Upper lobe of left lung (tissue), 4 donors: ENCODE data around the gene DHX57.

Experiments
- CTCF ChIP-seq, 6 experiments: fragments of 450-650 bp in 4 of 6; fragments of 200-600 bp in 2 of 6; sonication (generic) in 2 of 6; IDR thresholded peaks; one replicate each; pipeline ENCODE4 v1.5.1; 2016 to 2019; ENCODE audit warnings: antibody characterized with exemption in 6 of 6
- POLR2A ChIP-seq, 4 donors: fragments of 450-650 bp; IDR thresholded peaks; one replicate each; pipeline ENCODE4 v1.5.1; 2016 to 2017; ENCODE audit warnings: antibody characterized with exemption in 4 of 4, mild to moderate bottlenecking in 2 of 4

- no peak for TF ChIP-seq CTCF (IDR thresholded peaks at IDR 0.05)
- TF ChIP-seq POLR2A (IDR thresholded peaks at IDR 0.05): no peak
These were observed 99.9 kb downstream of the DHX57 start for GRCh38 chr2:38775921-38776225.
